ENCODE measurements around the gene DTNBP1.

DTNBP1 gene

GRCh38 chr6:15626878-15627674 lies 35.8 kb downstream of the DTNBP1 start:
- no peak for DNase-seq (ENCODE audit: low read depth)
- no peak for TF ChIP-seq CTCF (IDR thresholded peaks at IDR 0.05; ENCODE audit: low read depth, low read length, missing control alignments)
- H3K4me3 ChIP-seq (ENCODE audit: low read depth, low read length) = no peak overlapping the region

GRCh38 chr6:15626160-15626559 lies 36.7 kb downstream of the DTNBP1 start:
- no peak for DNase-seq (ENCODE audit: low read depth)
- H3K4me3 ChIP-seq (ENCODE audit: low read depth, low read length) = no peak overlapping the region
- no peak for TF ChIP-seq CTCF (IDR thresholded peaks at IDR 0.05; ENCODE audit: low read depth, low read length, missing control alignments)

- TF ChIP-seq CTCF (IDR thresholded peaks at IDR 0.05; ENCODE audit: low read depth, low read length, missing control alignments) = peak; percentile 13
- H3K4me3 ChIP-seq (ENCODE audit: low read depth, low read length) = no peak overlapping the region
- DNase-seq (ENCODE audit: low read depth) = no peak
Observed at GRCh38 chr6:15623276-15624116, 39.3 kb downstream of the DTNBP1 start.

DNA sequence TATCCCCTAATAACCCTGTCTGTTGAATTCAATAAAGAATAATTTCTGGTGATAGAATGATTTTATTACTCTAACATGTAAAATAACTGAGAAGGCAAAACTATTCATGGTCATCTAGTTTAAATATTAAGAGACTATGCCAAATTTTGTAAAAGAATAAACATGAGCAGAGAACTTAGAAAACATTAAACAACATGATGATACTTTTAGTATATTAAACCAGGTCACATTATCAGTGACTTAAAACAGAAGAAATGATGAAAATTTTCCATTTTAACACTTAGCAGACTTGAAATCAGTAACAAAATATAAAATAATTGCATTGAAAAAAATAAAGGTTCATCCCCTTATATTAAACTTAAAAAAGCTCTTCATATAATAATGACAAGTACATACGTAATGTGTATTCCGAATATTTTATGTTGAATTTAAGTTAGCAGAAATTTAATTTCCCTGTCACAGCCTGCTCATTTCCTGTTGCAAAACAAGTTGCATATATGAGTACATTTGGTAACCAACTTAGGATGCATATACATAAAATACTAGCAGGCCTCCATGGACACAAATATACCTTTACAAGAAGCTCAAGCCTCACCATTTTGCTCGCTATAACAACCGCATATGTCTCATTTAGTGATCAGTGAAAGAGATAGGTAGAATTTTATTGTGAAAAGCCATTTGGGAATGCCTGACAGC lies 40.6 kb downstream of the DTNBP1 start:
- TF ChIP-seq CTCF (IDR thresholded peaks at IDR 0.05; ENCODE audit: low read depth, low read length, missing control alignments) = no peak
- DNase-seq (ENCODE audit: low read depth) = no peak
- no peak overlapping the region for H3K4me3 ChIP-seq (ENCODE audit: low read depth, low read length)

DNA sequence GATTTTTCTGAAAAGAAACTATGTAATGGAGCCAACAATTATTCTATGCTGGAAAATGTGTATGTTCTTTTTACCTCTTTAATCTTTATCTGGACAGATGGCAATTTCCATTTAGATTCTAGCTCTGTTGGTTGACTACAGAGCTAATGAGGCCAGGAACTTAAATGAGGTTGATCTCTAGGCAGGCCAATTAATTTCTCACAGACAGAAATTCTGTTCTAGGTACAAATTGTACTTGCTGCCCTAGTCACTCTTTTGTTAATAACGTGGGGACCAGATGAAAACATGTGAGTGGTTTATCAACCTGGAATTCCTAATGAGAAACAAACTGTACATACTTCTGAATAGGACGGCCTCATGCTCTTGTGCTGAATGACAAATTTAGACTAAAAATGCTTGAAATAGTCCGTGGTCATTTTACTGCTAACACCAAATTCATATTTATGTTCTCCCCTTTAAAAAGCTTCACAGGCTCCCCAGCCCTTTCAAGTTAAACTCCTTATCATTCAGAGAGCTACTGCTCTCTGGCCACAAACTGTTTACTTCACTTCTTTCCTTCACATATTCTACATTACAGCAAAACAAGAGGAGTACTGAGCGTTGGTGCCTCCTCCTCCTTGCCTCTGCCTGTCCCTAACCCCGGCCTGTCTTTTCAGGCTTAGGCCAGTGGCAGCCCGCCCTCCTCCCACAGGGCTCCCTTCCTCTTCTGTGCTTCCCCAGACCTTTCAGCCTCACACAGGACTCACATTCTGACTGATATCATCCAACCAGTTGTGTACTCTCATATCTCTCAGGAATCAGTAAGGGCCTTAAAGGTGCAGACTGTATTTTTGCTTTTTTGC lies 41.4 kb downstream of the DTNBP1 start:
- peak; percentile 25 for DNase-seq (ENCODE audit: low read depth)
- no peak overlapping the region for H3K4me3 ChIP-seq (ENCODE audit: low read depth, low read length)

More for the DNA sequence above, 41.4 kb downstream of the DTNBP1 start:
- TF ChIP-seq CTCF (IDR thresholded peaks at IDR 0.05; ENCODE audit: low read depth, low read length, missing control alignments) = no peak

Measured in GM12864 (cell line).